Left lung (tissue), 10 donors: ENCODE results near the gene NINJ1. TPM values are rescaled to one million over a fixed set of nuclear protein-coding genes. Genes with fewer than 3 reads are reported as not detected.
A peak's percentile ranks its signal among the peaks of the same experiment; 100 is the strongest.

ENCODE experiments used
- ATAC-seq: fragments of 200-7000 bp; cut with Tn5 transposase; one replicate; pipeline ENCODE4 v1.9.1; 2020; ENCODE audit warnings: moderate library complexity
- DNase-seq, 4 donors: peaks; one replicate each; pipeline ENCODE4 v3.0.0-alpha.2; 2013 to 2020
- H3K27ac ChIP-seq, 2 donors: fragments of 200-600 bp; sonication (generic) in 1 of 2; one replicate each; pipeline versions ENCODE4 v1.5.0 to v1.8.0; 2020 to 2021
- H3K27me3 ChIP-seq, 2 donors: fragments of 200-600 bp; sonication (generic) in 1 of 2; one replicate each; pipeline versions ENCODE4 v1.5.0 to v1.8.0; 2020 to 2021
- H3K36me3 ChIP-seq, 2 donors: fragments of 200-600 bp; sonication (generic) in 1 of 2; one replicate each; pipeline versions ENCODE4 v1.5.0 to v1.8.0; 2020 to 2021
- H3K4me1 ChIP-seq, 2 donors: fragments of 200-600 bp; one replicate each; pipeline ENCODE4 v1.8.0; 2021
- H3K4me3 ChIP-seq, 2 donors: fragments of 200-600 bp; sonication (generic) in 1 of 2; one replicate each; pipeline versions ENCODE4 v1.5.0 to v1.8.0; 2020 to 2021; ENCODE audit warnings: mild to moderate bottlenecking in 1 of 2
- H3K9me3 ChIP-seq, 2 donors: fragments of 200-600 bp; sonication (generic) in 1 of 2; one replicate each; pipeline versions ENCODE4 v1.5.0 to v1.8.0; 2020 to 2021
- CTCF ChIP-seq, 2 donors: fragments of 200-600 bp; sonication (generic) in 1 of 2; IDR thresholded peaks; one replicate each; pipeline versions ENCODE4 v1.5.0 to v1.8.0; 2021; ENCODE audit warnings: antibody characterized with exemption in 2 of 2
- intact Hi-C, 2 donors: fragments of 100-400 bp; cut with DNase I; formaldehyde crosslinking; loops; one replicate each; pipeline versions ENCODE4 v1.11.2 to v1.14.2; 2022
- polyA plus RNA-seq, 6 donors: library from polyadenylated mRNA; unstranded; fragments of 120-200 nt; gene quantifications; one replicate each; pipeline ENCODE4 v1.2.1, GENCODE V29; 2013; ENCODE audit not compliant: insufficient read length in 6 of 6
- total RNA-seq, 2 donors: library from RNA; stranded (reverse); fragmentation: NEBNext Ultra II Directional; extraction: Animal tissue kit (Norgen Biotek cat#: 25700); gene quantifications; one replicate each; pipeline ENCODE4 v1.2.1, GENCODE V29; 2021
- donor health status: DM: no; HTN: yes; CAD: no.
- donor health status: DM: no; HTN: no; CAD: no.

The NINJ1 gene
- total and polyA plus RNA-seq, 8 donors = 29.8 to 83.5 (median 37.8) TPM

- DNase-seq (peak in 1 of 4 donors; percentile 39), ATAC-seq (no peak)
- H3K27me3 ChIP-seq = no peaks in the 10 kb centered on the region
- H3K4me1 ChIP-seq = peaks cover 28 to 61% of the 10 kb centered on the region in 2 donors
- no peak for TF ChIP-seq CTCF (IDR thresholded peaks at IDR 0.05)
- no peaks in the 10 kb centered on the region for H3K36me3 ChIP-seq
- no peak overlapping the region for H3K4me3 ChIP-seq
- peak overlapping the region in 1 of 2 donors; percentile 98 for H3K27ac ChIP-seq
- H3K9me3 ChIP-seq = peaks cover 0 to 7% of the 10 kb centered on the region in 2 donors
- intact Hi-C loops = no loop called here
Observed at GRCh38 chr9:93093877-93094657, 40.0 kb downstream of the NINJ1 start.

- intact Hi-C loops = no loop called here
- DNase-seq (peak in 3 of 4 donors; percentile 36 to 71 (median 43)), ATAC-seq (no peak)
- Histone ChIP-seq H3K9me3 (peaks cover 0 to 7% of the 10 kb centered on the region in 2 donors), H3K4me1 (peaks cover 20 to 53% of the 10 kb centered on the region in 2 donors), H3K27me3 (no peaks in the 10 kb centered on the region), H3K4me3 (no peak overlapping the region), H3K27ac (peak overlapping the region in 1 of 2 donors; percentile 98), H3K36me3 (no peaks in the 10 kb centered on the region)
- TF ChIP-seq CTCF (IDR thresholded peaks at IDR 0.05) = no peak
Observed at GRCh38 chr9:93093127-93093876, 40.7 kb downstream of the NINJ1 start.

GRCh38 chr9:93092251-93092991 is 41.6 kb downstream of the NINJ1 start:
- H3K27ac ChIP-seq = no peak overlapping the region
- H3K4me1 ChIP-seq = peaks cover 12 to 45% of the 10 kb centered on the region in 2 donors
- peaks cover 0 to 7% of the 10 kb centered on the region in 2 donors for H3K9me3 ChIP-seq
- H3K27me3 ChIP-seq = no peaks in the 10 kb centered on the region
- H3K36me3 ChIP-seq = no peaks in the 10 kb centered on the region
- no peak for ATAC-seq
- TF ChIP-seq CTCF (IDR thresholded peaks at IDR 0.05) = no peak
- intact Hi-C loops = no loop called here
- DNase-seq = peak in 1 of 4 donors; percentile 32
- no peak overlapping the region for H3K4me3 ChIP-seq

- DNase-seq = peak in 1 of 4 donors; percentile 61
- TF ChIP-seq CTCF (IDR thresholded peaks at IDR 0.05) = no peak
- no peak for ATAC-seq
Observed at GRCh38 chr9:93091453-93092081, 42.5 kb downstream of the NINJ1 start.

More at GRCh38 chr9:93091453-93092081, 42.5 kb downstream of the NINJ1 start:
- Histone ChIP-seq H3K9me3 (peaks cover 0 to 7% of the 10 kb centered on the region in 2 donors), H3K4me3 (no peak overlapping the region), H3K36me3 (no peaks in the 10 kb centered on the region), H3K27me3 (no peaks in the 10 kb centered on the region), H3K27ac (peak overlapping the region in 1 of 2 donors; percentile 33), H3K4me1 (peaks cover 5 to 36% of the 10 kb centered on the region in 2 donors)
- intact Hi-C loops = no loop called here
